DMS153 (cell line): ENCODE results near the gene PTPN6.
A peak's percentile ranks its signal among the peaks of the same experiment; 100 is the strongest.

Source experiments
- DNase-seq: peaks from one replicate; lab custom pipeline; 2025; lab: John Stamatoyannopoulos, UW

The PTPN6 gene

GRCh38 chr12:6956021-6956727, 5.0 kb downstream of the PTPN6 start:
- DNase-seq: no peak

- DNase-seq: no peak
Observed at GRCh38 chr12:6957151-6957701, 6.1 kb downstream of the PTPN6 start.

- DNase-seq: no peak
Observed at GRCh38 chr12:6957741-6958608, 6.8 kb downstream of the PTPN6 start.

- no peak for DNase-seq
Observed at GRCh38 chr12:6958609-6959057, 7.5 kb downstream of the PTPN6 start.

GRCh38 chr12:6959058-6959804, 8.1 kb downstream of the PTPN6 start:
- DNase-seq: no peak

- DNase-seq: no peak
Observed at GRCh38 chr12:6959805-6960592, 8.8 kb downstream of the PTPN6 start.

- no peak for DNase-seq
Observed at GRCh38 chr12:6960593-6961277, 9.6 kb downstream of the PTPN6 start.

- peak; percentile 32 for DNase-seq
Observed at GRCh38 chr12:6961278-6961694, 10.1 kb downstream of the PTPN6 start.

GRCh38 chr12:6961695-6962284, 10.6 kb downstream of the PTPN6 start:
- peak; percentile 86 for DNase-seq

- peak; percentile 84 for DNase-seq
Observed at GRCh38 chr12:6962285-6963015, 11.3 kb downstream of the PTPN6 start.

GRCh38 chr12:6963016-6963731, 12.0 kb downstream of the PTPN6 start:
- DNase-seq: peak; percentile 93

- no peak for DNase-seq
Observed at GRCh38 chr12:6963791-6964413, 12.7 kb downstream of the PTPN6 start.

GRCh38 chr12:6964605-6965025, 13.5 kb downstream of the PTPN6 start:
- no peak for DNase-seq

- DNase-seq: peak; percentile 71
Observed at GRCh38 chr12:6965026-6965661, 14.0 kb downstream of the PTPN6 start.

GRCh38 chr12:6965714-6966113, 14.6 kb downstream of the PTPN6 start:
- no peak for DNase-seq

- DNase-seq: no peak
Observed at GRCh38 chr12:6966351-6966750, 15.2 kb downstream of the PTPN6 start.

GRCh38 chr12:6967651-6968100, 16.5 kb downstream of the PTPN6 start:
- no peak for DNase-seq

- no peak for DNase-seq
Observed at GRCh38 chr12:6968426-6968825, 17.3 kb downstream of the PTPN6 start.
